ENCODE measurements around the gene STK17A.

The STK17A gene

GRCh38 chr7:43559171-43559945 lies 23.6 kb upstream of the STK17A start:
- H3K27ac ChIP-seq = no peak overlapping the region
- DNase-seq = no peak
- in situ Hi-C loops (cut with HindIII; ENCODE audit: low pct_ligation_motif_present, low sequenced_read_pairs) = no loop called here
- TF ChIP-seq CTCF (IDR thresholded peaks at IDR 0.05; ENCODE audit: low read depth, low read length, missing control alignments) = no peak
- no peaks in the 10 kb centered on the region for H3K27me3 ChIP-seq (replicated peaks)
- no peak overlapping the region for H3K4me3 ChIP-seq (ENCODE audit: low read depth, low read length)
- no peaks in the 10 kb centered on the region for H3K36me3 ChIP-seq (replicated peaks)

- Histone ChIP-seq H3K27me3 (replicated peaks) (no peaks in the 10 kb centered on the region), H3K4me3 (ENCODE audit: low read depth, low read length) (no peak overlapping the region), H3K36me3 (replicated peaks) (no peaks in the 10 kb centered on the region), H3K27ac (no peak overlapping the region)
- in situ Hi-C loops (cut with HindIII; ENCODE audit: low pct_ligation_motif_present, low sequenced_read_pairs) = no loop called here
- no peak for TF ChIP-seq CTCF (IDR thresholded peaks at IDR 0.05; ENCODE audit: low read depth, low read length, missing control alignments)
- DNase-seq = no peak
Observed at GRCh38 chr7:43559946-43560335, 23.0 kb upstream of the STK17A start.

GRCh38 chr7:43560742-43561330 lies 22.1 kb upstream of the STK17A start:
- Histone ChIP-seq H3K27ac (no peak overlapping the region), H3K27me3 (replicated peaks) (no peaks in the 10 kb centered on the region), H3K4me3 (ENCODE audit: low read depth, low read length) (no peak overlapping the region), H3K36me3 (replicated peaks) (no peaks in the 10 kb centered on the region)
- DNase-seq = no peak
- in situ Hi-C loops (cut with HindIII; ENCODE audit: low pct_ligation_motif_present, low sequenced_read_pairs) = no loop called here
- TF ChIP-seq CTCF (IDR thresholded peaks at IDR 0.05; ENCODE audit: low read depth, low read length, missing control alignments) = no peak

GRCh38 chr7:43562383-43562782 lies 20.5 kb upstream of the STK17A start:
- H3K27ac ChIP-seq = no peak overlapping the region
- no peak for DNase-seq
- in situ Hi-C loops (cut with HindIII; ENCODE audit: low pct_ligation_motif_present, low sequenced_read_pairs) = no loop called here
- H3K27me3 ChIP-seq (replicated peaks) = no peaks in the 10 kb centered on the region
- no peaks in the 10 kb centered on the region for H3K36me3 ChIP-seq (replicated peaks)
- no peak for TF ChIP-seq CTCF (IDR thresholded peaks at IDR 0.05; ENCODE audit: low read depth, low read length, missing control alignments)
- no peak overlapping the region for H3K4me3 ChIP-seq (ENCODE audit: low read depth, low read length)

GRCh38 chr7:43565786-43566185 lies 17.1 kb upstream of the STK17A start:
- Histone ChIP-seq H3K36me3 (replicated peaks) (no peaks in the 10 kb centered on the region), H3K27ac (no peak overlapping the region), H3K4me3 (ENCODE audit: low read depth, low read length) (no peak overlapping the region), H3K27me3 (replicated peaks) (no peaks in the 10 kb centered on the region)
- DNase-seq = no peak
- TF ChIP-seq CTCF (IDR thresholded peaks at IDR 0.05; ENCODE audit: low read depth, low read length, missing control alignments) = no peak
- in situ Hi-C loops (cut with HindIII; ENCODE audit: low pct_ligation_motif_present, low sequenced_read_pairs) = no loop called here
